GM19240 (cell line): ENCODE measurements around the gene FOXO6.

ENCODE experiments used
- DNase-seq: peaks from one replicate; pipeline ENCODE4 v3.0.0; 2011; ENCODE audit warnings: low spot score; ENCODE audit not compliant: insufficient read length

Gene FOXO6

DNA sequence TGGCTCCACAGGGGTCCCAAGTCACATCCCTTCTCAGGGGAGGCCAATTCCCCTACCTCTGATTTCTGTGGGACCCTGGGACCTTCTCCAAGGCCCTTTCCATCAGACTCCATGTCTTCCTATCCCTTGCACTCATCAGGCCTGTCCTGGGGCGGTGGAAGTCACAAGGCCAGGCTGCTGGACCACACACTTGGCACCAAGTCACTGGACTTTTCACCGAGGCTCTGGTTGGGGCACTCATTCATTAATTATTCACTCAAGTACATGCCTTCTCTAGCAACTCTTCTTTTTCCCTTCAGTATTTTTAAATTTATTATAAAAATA, 11.2 kb upstream of the FOXO6 start:
- DNase-seq: no peak

DNA sequence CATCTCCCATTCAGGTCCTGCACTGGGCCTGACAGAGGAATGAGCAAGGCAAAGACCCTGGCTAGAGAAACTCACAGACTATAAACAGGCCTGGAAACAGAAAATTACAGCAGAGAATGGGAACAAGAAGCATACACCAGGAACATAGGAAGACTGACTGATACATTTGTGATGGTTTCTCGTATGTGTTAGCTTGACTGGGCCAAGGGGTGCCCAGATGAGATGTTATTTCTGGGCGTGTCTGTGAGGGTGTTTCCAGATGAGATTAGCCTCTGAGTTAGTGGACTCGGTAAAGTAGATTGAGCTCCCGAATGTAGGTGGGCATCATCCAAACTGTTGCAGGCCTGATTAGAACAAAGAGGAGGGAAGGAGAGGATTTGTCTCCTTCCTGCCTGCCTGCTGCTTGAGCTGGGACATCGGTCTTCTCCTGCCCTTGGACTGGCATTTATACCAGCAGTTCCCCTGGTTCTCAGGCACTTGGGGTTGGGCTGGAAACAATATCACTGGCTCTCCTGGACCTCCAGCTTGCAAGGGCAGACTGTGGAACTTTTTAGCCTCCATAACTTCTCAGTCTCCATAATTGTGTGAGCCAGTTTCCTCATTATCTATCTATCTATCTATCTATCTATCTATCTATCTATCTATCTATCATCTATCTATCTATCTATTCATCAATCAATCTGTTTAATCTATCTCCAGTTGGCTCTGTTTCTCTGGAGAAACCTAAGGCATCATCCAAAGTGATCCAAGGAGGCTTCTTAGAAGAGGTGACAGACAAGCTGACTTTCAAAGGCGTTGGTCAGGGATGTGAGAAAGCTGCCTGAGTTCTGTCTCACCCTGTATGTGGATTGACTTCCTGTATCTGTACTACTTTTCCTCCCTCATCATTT, 9.7 kb upstream of the FOXO6 start:
- no peak for DNase-seq

DNA sequence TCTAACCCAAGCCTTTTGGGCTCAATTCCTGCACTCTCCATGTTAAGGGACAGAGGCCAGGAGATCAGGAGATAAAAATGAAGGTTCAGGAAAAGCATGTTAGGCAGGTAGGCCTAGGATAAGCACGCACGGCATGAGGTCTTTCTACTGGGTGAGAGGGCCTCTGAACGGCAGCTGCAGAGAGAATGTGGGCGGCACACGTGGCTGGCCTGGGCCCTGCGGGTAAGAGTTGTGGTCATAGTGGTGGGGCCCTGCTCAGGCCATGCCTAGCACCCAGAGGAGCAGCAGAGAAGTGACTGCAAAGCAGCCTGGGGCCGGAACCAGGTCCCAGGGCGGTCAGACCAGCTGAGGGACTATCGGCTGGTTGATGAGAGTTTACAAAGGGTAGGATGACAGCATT, 7.5 kb upstream of the FOXO6 start:
- DNase-seq: no peak

DNA sequence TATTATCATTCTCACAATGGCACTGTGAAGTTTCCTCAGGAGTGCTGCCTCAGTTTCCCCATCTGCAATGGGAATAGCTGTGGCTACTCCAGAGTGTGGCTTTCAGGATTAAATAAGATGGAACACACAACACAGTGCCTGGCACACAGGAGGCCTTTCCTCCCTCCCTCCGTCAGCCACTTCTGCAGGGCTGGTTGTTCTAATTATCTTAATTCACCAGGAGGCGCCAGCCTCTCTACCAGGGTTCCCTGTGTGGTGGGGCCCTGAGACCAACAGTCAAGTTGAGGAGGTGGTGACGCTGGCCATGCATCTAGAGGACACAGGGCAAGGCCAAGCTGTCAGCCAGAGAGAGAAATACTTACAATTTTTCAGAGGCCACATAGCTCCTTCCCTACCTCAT, 6.3 kb upstream of the FOXO6 start:
- no peak for DNase-seq

DNA sequence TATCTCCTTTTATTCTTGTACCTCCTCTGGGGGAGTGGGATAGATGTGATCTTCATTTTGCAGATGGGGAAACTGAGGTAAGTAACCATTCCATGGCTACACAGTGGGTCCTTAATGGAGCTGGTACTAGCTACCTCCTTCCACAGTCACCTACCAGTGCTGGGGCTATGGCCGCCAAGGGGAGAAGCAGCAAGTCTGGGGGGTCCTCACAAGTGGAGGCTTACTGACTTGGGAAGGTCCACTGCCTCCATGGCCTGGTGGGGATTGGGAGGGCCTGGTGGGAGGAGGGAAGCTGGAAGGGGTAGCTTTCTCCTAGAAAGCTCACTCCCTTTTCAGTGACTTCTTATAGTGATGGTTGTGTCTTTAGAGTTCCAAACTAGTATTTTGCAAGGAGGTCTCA, 5.9 kb upstream of the FOXO6 start:
- DNase-seq: no peak

DNA sequence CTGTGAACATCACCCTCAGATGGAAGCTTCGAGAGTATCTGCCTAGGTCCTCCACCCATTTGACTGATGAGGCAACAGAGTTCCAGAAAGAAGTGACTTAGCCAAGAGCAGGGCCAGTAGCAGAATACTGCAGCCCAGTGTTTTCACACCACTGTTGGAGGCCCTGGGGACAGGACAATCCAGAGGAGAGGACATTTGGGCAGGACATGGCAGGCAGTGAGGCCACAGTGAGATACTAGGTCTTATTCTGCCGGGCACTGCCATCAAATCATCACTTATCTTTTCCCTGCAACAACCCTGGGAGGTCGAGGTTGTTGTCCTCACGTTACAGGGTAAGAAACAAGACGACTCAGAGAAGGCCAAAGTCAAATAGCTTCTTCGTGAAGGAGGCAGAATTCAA, 5.5 kb upstream of the FOXO6 start:
- DNase-seq: no peak

DNA sequence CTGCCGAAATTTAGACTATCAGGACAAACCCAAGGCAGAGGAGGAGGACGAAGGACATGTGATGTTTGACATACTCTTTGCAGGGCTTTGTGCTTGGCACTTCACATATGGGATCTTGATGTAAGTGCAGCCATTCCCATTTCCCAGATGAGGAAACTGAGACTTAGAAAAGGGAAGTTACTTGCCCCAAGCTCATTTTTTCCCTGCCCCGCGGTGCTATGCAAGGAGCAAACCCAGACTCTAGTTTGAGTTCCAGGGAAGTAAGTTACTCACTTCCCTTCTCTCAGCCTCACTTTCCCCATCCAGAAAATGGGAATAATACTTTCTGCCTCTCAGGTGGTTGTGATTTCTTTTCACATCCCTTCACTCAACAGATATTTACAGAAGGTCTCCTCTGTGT, 4.5 kb upstream of the FOXO6 start:
- DNase-seq: no peak

DNA sequence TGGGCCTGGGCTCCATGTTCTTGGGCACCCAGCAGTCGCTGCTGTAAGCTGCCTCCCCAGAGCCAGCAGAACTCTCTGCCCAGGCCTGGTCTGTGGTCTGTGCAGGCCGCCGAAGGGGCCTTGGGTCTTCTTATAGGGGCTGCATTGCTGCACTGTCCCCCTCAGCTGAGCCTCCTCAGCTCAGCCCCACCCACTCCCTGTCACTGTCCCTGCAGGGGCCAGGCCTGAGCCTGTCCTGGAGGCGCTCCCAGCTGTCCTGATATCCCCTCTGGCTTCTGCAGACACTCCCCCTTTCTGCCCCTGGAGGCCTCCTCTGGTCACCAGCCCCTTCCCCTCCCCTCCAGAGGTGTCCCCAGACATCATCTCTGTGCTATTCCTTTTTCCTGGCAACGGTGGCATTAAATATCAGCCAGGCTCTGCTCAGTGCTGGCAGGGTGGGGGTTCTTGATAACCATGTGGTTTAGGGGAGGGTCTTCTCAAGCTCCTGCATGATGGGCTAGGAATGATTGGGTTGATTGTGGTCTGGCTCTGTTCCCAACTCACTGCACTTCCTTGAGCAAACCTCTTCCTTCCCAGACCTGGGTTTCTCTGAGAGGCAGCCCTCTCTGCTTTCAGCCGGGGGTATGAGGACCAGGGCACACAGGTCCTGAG, 3.7 kb upstream of the FOXO6 start:
- DNase-seq: no peak

DNA sequence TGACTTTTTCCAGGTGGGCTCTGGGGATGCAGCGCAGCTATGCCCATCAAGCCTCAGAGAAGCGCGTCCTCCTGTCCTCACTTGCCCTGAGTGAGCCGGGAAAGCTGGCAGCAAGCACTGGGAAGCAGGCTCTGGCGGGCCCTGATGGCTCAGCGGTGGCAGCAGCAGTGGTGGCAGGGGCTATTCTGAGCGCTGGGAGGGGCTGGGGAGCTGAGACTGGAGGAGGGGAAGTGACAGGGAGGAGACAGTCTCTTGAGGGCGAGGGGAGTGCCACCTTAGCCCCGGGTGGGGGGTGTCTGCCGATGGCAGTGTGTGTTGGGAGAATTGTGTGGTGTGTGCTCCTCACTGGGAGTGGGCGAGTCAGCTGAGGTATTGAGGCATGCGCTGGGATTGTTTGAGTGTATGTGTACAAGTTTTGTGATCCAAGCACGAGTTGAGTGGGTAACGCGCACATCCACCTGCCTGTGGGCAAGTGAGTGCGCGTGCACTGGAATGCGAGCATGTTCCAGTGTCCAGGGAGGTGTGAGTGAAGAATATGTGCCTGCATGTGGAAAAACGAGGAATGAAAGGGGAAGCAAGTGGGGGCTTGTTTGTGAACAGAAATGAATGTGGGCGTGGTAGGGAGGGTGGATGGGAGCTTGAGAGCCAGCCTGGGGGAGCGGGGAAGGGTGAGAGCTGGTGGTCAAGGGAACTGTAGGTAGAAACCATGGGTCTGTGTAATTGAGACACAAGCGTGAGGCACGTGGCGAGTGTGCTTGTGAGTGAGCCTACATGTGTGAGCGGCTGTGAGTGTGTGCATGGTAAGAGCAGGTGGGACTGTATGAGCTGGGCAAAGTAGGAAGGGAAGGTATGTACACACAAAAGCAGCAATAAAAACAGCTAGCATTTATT, 2.9 kb upstream of the FOXO6 start:
- no peak for DNase-seq

DNA sequence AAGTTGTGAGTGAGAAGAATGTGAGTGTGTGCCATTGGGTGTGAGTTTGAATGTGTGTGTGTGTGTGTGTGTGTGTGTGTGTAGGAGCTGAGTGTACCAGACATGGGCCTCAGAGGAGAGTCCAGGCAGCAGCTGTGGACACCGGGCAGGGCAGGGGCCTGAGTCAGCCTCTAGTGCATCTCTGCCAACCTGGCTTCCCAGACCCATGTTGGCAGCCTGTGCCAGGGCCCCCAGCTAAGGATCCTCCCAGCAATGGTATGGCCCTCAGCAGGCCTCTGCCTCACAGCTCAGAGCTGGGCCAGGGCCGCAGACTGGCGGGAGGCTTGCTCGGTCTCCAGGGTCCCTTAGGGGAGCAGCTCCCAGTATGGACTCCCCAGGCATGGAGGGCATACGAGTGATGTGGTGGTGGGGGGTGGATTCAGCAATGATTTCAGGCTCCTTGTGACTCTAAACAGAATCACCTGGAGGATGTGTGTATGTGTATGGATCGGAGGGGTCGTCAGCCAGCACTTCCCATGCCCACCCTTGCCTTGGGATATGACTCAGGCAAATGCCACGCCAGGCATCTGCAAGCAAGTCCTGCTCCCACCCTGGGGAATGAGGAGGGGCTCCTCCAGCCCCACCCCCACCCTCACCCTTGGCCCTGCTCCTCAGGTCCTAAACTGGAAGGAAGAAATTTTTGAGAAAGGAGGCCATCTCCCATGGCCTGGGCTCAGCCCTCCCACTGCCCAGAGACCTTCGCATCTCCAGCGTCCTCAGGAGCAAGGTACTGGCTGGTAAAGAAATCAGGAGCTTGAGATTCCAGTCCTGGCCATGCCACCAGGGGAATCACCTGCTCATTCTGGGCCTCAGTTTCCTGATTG, 1.8 kb upstream of the FOXO6 start:
- no peak for DNase-seq

DNA sequence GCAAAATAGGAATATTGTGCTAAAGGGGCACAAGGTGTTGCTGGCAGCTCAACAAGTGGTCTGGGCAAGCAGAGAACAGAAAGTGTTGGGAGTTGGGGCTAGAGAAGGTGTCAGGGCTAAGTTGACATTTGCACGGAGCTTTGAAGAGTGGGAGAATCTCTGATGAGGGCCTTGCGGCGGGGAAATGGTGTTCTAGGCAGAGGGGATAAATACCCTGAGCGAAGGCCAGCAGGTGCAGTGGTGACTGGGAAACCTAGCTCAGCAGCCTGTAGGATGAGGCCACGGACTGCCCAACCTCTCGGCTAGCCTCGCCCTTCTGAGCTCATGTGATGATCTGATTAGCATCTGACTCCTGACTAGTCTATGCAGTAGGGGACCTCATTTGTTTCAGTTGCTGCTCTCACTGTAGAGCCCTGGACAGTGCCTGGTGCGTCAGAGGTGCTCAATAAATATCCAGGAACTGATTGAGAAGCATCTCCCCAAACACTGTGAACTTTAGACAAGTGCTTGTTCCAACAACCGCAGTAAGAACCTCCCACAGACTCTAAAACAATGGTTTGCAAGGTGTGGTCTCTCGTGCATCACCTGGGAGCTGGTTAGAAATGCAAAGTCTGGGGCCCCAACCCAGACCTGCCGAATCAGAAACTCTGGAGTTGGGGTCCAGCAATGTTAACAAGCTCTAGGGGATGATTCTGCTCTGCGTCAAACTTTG, 1.0 kb upstream of the FOXO6 start:
- no peak for DNase-seq

DNA sequence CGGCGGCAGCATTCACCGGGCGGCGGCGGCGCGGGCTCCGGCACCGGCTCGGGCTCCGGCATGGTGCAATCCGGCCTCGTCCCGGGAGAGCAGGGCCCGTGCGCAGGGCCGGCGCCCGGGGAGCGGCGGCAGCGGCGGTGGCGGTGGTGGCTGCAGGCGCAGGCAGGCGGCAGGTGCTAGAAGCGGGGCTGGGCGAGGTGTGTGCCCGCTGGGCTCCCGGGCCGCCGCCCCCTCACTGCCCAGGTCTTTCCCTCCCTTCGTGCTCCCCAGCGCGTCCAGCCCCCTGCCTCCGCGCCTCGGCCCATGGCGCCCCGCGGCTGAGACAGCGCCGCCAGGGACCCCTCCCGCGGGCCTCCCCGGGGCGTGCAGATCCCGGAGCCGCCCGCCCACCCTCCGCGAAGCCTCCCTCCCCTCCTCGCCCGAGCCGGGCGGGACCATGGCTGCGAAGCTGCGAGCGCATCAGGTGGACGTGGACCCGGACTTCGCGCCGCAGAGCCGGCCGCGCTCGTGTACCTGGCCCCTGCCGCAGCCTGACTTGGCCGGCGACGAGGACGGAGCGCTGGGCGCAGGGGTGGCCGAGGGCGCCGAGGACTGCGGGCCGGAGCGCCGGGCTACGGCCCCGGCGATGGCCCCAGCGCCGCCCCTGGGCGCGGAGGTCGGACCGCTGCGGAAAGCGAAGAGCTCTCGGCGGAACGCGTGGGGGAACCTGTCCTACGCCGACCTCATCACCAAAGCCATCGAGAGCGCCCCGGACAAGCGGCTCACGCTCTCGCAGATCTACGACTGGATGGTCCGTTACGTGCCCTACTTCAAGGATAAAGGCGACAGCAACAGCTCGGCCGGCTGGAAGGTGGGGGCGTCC, 492 bp downstream of the FOXO6 start:
- no peak for DNase-seq

DNA sequence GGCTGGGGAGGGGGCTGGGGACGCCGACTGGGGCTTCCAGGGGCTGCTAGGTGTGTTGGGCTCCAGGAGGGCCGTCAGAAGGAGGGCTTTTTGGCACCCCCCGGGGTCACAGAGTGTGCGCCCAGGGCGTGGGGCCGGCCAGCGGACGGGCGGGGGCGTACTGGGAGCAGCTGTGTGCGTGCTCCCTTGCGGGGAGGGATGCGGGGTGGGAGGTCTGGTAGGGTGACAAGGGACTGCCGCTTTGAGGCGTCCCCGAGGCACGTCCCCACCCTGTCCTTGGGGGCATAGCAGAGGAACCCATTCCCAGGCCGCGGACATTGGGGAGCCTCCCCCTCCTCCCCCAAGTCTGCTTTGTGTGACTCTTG, 1.1 kb downstream of the FOXO6 start:
- no peak for DNase-seq

DNA sequence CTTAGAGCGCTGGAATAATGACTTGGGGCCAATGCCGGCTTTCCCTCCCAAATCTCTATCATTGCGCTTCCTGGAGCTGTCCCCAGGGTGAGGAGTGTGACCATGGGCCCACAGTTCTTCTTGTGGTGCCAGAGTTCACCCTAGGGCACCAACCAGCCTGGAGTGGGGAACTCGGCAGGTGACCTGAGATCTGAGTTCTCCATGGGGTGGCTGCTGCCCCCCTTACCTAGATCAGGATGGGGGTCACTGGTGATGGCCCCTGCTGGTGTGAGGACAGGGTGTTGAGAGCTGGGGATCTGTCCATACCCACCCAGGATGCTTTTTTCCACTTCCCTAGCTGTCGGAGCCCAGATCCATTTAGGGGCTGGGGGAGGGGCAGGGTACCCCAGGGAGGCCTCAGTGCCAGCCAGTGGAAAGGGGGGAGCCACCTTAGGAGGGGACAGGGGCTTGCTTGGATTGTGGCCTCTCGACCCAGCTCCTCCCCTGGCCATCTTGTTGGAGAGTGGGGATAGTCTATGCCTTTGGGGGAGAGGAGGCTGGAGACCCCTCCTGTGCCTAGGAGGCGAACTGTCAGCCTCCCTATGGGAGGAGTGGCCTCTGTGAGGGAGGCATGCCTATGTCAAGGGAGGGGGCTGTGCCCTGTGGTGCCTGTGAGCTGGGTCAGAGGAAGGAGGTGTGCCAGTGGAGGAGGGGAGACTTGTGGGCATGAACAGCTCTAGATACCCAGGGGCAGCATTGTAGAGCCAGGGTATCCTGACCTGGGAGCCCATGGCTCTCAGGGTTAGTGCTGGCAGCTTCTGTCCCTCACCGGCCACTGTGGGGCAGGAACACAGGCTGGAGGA, 1.7 kb downstream of the FOXO6 start:
- no peak for DNase-seq

DNA sequence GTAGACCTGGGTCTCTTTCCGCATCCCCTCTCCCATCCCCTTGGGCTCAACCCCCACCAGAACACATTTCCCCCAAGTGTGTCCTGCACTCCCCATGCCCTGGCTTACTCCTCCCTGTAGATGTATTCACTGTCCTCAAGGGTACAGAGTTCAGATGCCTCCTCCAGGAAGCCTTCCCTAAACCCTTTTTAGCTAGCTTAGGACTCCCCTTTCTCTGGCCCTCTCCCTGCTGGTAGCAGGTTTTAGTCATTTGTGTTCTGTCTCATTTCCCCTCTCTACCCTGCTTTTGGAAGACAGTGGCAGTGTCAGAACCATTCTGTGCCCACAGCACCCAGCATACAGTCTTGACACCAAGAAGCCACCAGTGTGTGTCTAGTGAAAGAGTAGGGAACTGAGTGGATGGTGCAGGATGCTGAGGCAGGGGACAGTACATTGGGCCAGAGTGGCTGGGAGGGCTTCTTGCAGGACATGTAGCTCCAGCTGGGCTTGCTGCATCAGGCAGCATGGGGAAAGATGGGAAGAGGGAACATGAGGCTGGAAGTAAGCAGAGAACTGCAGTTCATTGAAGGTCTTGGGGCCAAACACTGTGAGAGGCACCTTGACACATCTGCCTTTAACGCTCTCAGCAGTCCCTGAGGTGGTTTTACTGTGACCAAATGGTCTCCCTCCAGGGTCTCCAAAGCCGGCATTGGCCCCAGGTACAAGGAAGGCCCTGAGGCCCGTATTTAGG, 2.5 kb downstream of the FOXO6 start:
- no peak for DNase-seq

DNA sequence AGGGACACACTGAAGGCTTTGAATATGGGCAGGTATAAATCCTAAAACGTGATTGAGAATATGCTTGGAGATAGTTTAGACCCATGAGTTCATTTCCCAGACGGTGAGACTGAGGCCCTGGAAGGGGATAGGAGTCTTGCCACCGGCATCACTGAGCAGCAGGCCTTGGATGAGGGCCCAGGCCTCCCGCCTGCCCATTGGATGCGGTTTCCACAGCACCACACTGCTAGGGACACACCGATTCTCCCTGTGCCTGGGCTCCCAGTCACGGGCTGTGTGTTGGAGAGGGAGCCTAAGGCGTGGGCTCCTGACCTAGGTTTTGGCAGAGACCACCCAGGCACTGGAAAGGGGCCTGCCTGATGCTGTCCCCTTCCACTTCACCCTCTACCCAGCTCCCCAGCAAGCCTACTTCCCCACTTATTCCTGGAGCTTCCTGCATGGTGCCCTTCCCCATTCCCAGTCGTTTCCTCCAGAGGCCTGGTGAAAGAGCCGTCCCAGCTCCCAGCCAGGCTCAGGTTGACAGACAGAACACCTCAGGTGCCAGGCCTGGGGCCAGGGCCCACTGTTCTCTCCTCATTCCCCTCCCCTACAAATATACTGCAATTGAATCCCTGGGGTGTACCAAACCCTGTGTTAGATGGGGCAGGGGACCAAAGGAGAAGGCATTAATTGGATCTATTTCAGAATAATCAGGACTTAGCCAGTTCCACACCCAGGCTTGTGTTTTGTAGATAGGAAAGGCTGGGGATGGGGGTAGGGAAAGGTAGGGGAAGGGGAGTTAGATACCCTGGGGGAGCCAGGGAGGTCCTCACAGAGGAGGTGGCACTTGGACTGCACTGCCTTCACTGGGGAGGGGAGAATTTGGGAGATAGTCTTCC, 3.4 kb downstream of the FOXO6 start:
- DNase-seq: no peak

DNA sequence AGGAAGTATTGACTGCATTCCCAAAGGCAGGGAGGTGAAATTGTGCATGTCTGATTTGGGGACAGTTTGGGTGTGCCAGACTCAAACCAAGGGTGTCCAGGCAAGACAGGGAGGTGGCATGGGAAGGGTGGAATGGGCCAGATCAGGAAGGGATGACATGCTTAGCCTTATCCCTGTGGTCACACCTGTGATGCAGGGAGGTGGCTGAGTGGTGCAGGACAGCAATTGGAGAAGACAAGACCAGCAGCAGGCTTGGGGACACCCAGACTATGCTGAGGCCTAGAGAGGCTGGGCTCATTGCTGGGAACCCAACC, 4.0 kb downstream of the FOXO6 start:
- DNase-seq: no peak
